HG03354 (cell line): ENCODE measurements around the gene ARGFX.
"Not testable (repeated sequence)": the region's sequence is repeated elsewhere in the genome, so short reads cannot be mapped to it uniquely, and the experiment has no call there.

Experiments used
- ATAC-seq: cut with Tn5 transposase; IDR thresholded peaks from one replicate; pipeline ENCODE4 v1.9.1; 2021; ENCODE audit warnings: mild to moderate bottlenecking; ENCODE audit not compliant: unreplicated experiment, poor library complexity, severe bottlenecking

ARGFX gene

DNA sequence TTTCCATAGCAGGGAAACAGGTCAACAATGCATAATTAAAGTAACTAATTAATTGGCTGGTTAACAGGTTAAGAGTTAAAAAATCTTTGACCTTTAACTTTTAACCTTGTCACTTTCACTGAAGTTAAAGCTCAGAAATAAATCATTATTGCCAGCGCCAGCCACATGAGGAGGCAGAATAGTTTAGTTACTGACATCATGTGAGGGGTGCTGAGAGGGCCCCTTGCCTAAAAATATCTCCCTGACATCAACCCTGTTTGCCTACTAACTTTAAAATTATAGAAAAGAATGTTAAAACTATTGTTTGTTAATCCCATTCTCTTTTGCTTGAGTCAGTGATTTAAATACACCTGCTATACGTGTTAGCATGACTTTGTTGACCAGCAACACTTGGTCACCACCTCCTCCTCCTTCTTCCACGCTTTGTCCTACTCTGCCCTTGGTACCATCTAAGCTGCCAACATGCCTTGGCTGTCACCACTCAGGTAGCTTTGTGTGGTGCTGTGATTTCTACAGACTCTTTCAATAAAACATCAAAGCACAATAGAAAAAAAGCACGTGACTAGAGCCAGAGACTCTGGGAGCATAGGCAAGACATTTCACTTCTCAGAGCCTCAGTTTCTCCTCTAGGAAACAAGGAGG lies 28.1 kb downstream of the ARGFX start:
- no peak for ATAC-seq

DNA sequence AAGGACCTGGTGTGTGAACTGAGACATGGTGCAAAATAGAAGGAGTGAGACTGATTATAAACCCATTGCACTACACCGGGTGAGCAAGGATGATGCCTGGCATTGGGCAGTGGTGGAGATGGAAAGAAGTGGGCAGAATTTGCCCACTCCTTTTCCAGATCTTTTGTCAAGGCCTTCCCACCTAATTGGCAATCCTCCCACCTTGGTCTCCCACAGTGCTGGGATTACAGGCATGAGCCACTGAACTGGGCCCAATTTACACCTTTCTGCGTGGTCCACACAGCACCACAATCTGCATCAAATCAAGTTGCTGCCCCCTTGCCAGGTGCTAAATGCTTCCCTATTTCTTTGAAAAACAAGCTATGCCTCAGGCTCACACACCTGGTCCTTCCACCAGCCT lies 30.8 kb downstream of the ARGFX start:
- no peak for ATAC-seq

- ATAC-seq, result not testable (repeated sequence)
Measured at GRCh38 chr3:121599900-121600299, 32.2 kb downstream of the ARGFX start.

DNA sequence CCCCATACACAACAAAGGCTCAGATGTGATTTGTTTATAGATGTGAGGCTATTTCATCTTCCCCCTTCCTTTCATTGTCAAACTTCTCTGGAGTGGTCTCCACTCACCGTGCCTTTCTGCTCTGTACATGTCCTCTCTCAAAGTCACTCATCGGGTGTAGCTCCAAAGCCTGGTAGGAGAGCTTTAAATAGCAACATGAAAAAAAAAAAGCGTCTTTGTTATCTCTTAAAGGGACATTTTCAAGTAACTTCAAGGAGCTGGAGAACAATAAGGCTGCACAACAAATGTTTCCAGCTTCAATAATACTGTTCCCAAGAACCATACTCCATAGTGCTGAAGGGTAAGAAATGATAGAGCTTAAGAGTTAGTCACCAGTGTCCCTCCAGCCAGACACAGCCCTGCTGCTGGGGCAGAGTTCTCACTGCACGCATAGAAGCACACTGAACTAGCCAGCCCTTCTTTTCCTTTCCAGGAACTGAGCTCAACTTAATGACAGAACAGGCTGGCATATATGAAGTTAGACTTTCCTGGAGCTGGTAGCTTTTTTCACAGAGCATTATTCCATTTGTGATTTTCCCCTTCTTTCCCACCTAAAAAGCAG lies 33.6 kb downstream of the ARGFX start:
- ATAC-seq, result no peak

DNA sequence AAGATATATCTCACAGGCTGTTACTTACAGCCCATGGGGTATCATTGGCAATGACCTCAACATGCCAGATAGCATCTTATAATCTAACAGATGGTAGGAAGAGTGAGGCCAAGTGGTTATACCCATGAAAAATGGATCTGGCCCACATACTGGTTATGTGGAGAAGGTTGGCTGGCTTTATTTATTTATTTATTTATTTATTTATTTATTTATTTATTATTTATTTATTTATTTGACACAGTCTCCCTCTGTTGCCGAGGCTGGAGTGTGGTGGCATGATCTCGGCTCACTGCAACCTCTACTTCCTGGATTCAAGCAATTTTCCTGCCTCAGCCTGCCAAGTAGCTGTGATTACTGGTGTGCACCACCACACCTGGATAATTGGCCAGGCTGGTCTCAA lies 37.0 kb downstream of the ARGFX start:
- no peak for ATAC-seq

GRCh38 chr3:121606106-121606505 lies 38.4 kb downstream of the ARGFX start:
- ATAC-seq, result no peak
